ENCODE measurements around the gene SNX6.

Gene SNX6

GRCh38 chr14:34629657-34630529 is at the start of gene SNX6:
TSS of gene SNX6 (minus strand) at chr14:34630148. CDS start at chr14:34630116, 32 bp downstream.
- peak within 1 kb of the TSS; percentile 96 for H3K4me3 ChIP-seq (ENCODE audit: low read length, poor library complexity, severe bottlenecking)

GRCh38 chr14:34678735-34679134 is 48.8 kb upstream of the SNX6 start:
- Histone ChIP-seq H3F3A (ENCODE audit: low read depth) (no peaks in the 10 kb centered on the region), H3K4me3 (ENCODE audit: low read length, poor library complexity, severe bottlenecking) (no peak overlapping the region), H3K9me3 (ENCODE audit: insufficient read depth, low read depth, low read length) (no peaks in the 10 kb centered on the region), H3K36me3 (ENCODE audit: insufficient read depth, low read length) (no peaks in the 10 kb centered on the region), H3K4me1 (ENCODE audit: insufficient read depth, low read length, poor library complexity, severe bottlenecking) (peaks cover 3% of the 10 kb centered on the region), H3K27me3 (ENCODE audit: insufficient read depth, low read length, poor library complexity, severe bottlenecking) (no peaks in the 10 kb centered on the region), H3K79me2 (ENCODE audit: insufficient read depth, low read length) (no peaks in the 10 kb centered on the region), H3K9me2 (replicated peaks; ENCODE audit: low read depth, low read length) (no peaks in the 10 kb centered on the region), H4K20me1 (ENCODE audit: insufficient read depth, low read length, poor library complexity, severe bottlenecking) (no peaks in the 10 kb centered on the region), H2AFZ (ENCODE audit: low read length) (no peak overlapping the region), H3K9ac (ENCODE audit: low read depth, low read length, poor library complexity, severe bottlenecking) (no peak overlapping the region), H3K4me2 (ENCODE audit: low read depth, low read length, poor library complexity, severe bottlenecking) (no peak overlapping the region)
- TF ChIP-seq CTCF (conservative IDR thresholded peaks at IDR 0.05; ENCODE audit: low read length) (no peak), EZH2phosphoT487 (IDR thresholded peaks at IDR 0.05; ENCODE audit: borderline replicate concordance) (no peak)

More at GRCh38 chr14:34629657-34630529, at the start of gene SNX6:
- peaks cover 17% of the 10 kb centered on the region for H3K4me1 ChIP-seq (ENCODE audit: insufficient read depth, low read length, poor library complexity, severe bottlenecking)
- no peaks in the 10 kb centered on the region for H3F3A ChIP-seq (ENCODE audit: low read depth)
- H3K4me2 ChIP-seq (ENCODE audit: low read depth, low read length, poor library complexity, severe bottlenecking), result peak within 1 kb of the TSS; percentile 96
- peak within 1 kb of the TSS; percentile 90 for H3K9ac ChIP-seq (ENCODE audit: low read depth, low read length, poor library complexity, severe bottlenecking)
- no peaks in the 10 kb centered on the region for H3K9me3 ChIP-seq (ENCODE audit: insufficient read depth, low read depth, low read length)
- TF ChIP-seq EZH2phosphoT487 (IDR thresholded peaks at IDR 0.05; ENCODE audit: borderline replicate concordance) (no peak), CTCF (conservative IDR thresholded peaks at IDR 0.05; ENCODE audit: low read length) (no peak)
- no peaks in the 10 kb centered on the region for H3K36me3 ChIP-seq (ENCODE audit: insufficient read depth, low read length)
- H3K27me3 ChIP-seq (ENCODE audit: insufficient read depth, low read length, poor library complexity, severe bottlenecking), result peaks cover 4% of the 10 kb centered on the region
- peak within 1 kb of the TSS; percentile 100 for H2AFZ ChIP-seq (ENCODE audit: low read length)
- H4K20me1 ChIP-seq (ENCODE audit: insufficient read depth, low read length, poor library complexity, severe bottlenecking), result peaks cover 27% of the 10 kb centered on the region
- no peaks in the 10 kb centered on the region for H3K9me2 ChIP-seq (replicated peaks; ENCODE audit: low read depth, low read length)
- H3K79me2 ChIP-seq (ENCODE audit: insufficient read depth, low read length), result peaks cover 47% of the 10 kb centered on the region

- no peaks in the 10 kb centered on the region for H3K27me3 ChIP-seq (ENCODE audit: insufficient read depth, low read length, poor library complexity, severe bottlenecking)
- H3K4me3 ChIP-seq (ENCODE audit: low read length, poor library complexity, severe bottlenecking), result no peak overlapping the region
- no peaks in the 10 kb centered on the region for H3K36me3 ChIP-seq (ENCODE audit: insufficient read depth, low read length)
- H3F3A ChIP-seq (ENCODE audit: low read depth), result no peaks in the 10 kb centered on the region
- H4K20me1 ChIP-seq (ENCODE audit: insufficient read depth, low read length, poor library complexity, severe bottlenecking), result no peaks in the 10 kb centered on the region
- H2AFZ ChIP-seq (ENCODE audit: low read length), result no peak overlapping the region
- H3K4me1 ChIP-seq (ENCODE audit: insufficient read depth, low read length, poor library complexity, severe bottlenecking), result peaks cover 3% of the 10 kb centered on the region
- no peaks in the 10 kb centered on the region for H3K79me2 ChIP-seq (ENCODE audit: insufficient read depth, low read length)
- H3K9me3 ChIP-seq (ENCODE audit: insufficient read depth, low read depth, low read length), result no peaks in the 10 kb centered on the region
- no peak overlapping the region for H3K9ac ChIP-seq (ENCODE audit: low read depth, low read length, poor library complexity, severe bottlenecking)
- no peak overlapping the region for H3K4me2 ChIP-seq (ENCODE audit: low read depth, low read length, poor library complexity, severe bottlenecking)
- TF ChIP-seq CTCF (conservative IDR thresholded peaks at IDR 0.05; ENCODE audit: low read length) (no peak), EZH2phosphoT487 (IDR thresholded peaks at IDR 0.05; ENCODE audit: borderline replicate concordance) (no peak)
- H3K9me2 ChIP-seq (replicated peaks; ENCODE audit: low read depth, low read length), result no peaks in the 10 kb centered on the region
Measured at GRCh38 chr14:34678306-34678705, 48.4 kb upstream of the SNX6 start.
